GM18951 (cell line): Measurements from ENCODE around the gene ZBTB20.

Experiments
- POLR2A ChIP-seq: IDR thresholded peaks from 4 replicates; pipeline ENCODE4 v1.6.1; 2011; ENCODE audit warnings: mild to moderate bottlenecking; ENCODE audit not compliant: insufficient read length, insufficient read depth; ENCODE audit errors: extremely low read depth
- in situ Hi-C: fragments of 300-500 bp; cut with MboI; formaldehyde crosslinking; loops from one replicate; pipeline ENCODE4 v1.12.0; 2022; ENCODE audit warnings: low sequenced_read_pairs, mixed read lengths, inconsistent platforms; ENCODE audit not compliant: unreplicated experiment

ZBTB20 gene

GRCh38 chr3:115068799-115069198 is 78.3 kb downstream of the ZBTB20 start:
- in situ Hi-C loops, result no loop called here

GRCh38 chr3:115062412-115062956 is 84.6 kb downstream of the ZBTB20 start:
- TF ChIP-seq POLR2A, result no peak
- in situ Hi-C loops, result no loop called here

More at GRCh38 chr3:115068799-115069198, 78.3 kb downstream of the ZBTB20 start:
- TF ChIP-seq POLR2A, result no peak

GRCh38 chr3:115062009-115062408 is 85.1 kb downstream of the ZBTB20 start:
- in situ Hi-C loops, result no loop called here
- TF ChIP-seq POLR2A, result no peak

- TF ChIP-seq POLR2A, result no peak
- in situ Hi-C loops, result no loop called here
Observed at GRCh38 chr3:115052906-115053305, 94.2 kb downstream of the ZBTB20 start.

- TF ChIP-seq POLR2A, result no peak
- in situ Hi-C loops, result no loop called here
Observed at GRCh38 chr3:115042351-115042750, 104.7 kb downstream of the ZBTB20 start.

GRCh38 chr3:115040673-115041286 is 106.3 kb downstream of the ZBTB20 start:
- in situ Hi-C loops, result no loop called here
- no peak for TF ChIP-seq POLR2A

GRCh38 chr3:115040246-115040645 is 106.8 kb downstream of the ZBTB20 start:
- in situ Hi-C loops, result no loop called here
- no peak for TF ChIP-seq POLR2A

GRCh38 chr3:115038817-115039216 is 108.3 kb downstream of the ZBTB20 start:
- TF ChIP-seq POLR2A, result no peak
- in situ Hi-C loops, result no loop called here

- TF ChIP-seq POLR2A, result no peak
- in situ Hi-C loops, result no loop called here
Observed at GRCh38 chr3:115022835-115023398, 124.2 kb downstream of the ZBTB20 start.

GRCh38 chr3:115022199-115022598 is 124.9 kb downstream of the ZBTB20 start:
- TF ChIP-seq POLR2A, result no peak
- in situ Hi-C loops, result no loop called here

- in situ Hi-C loops, result no loop called here
- no peak for TF ChIP-seq POLR2A
Observed at GRCh38 chr3:115021061-115021460, 126.0 kb downstream of the ZBTB20 start.

GRCh38 chr3:115019900-115020299 is 127.2 kb downstream of the ZBTB20 start:
- TF ChIP-seq POLR2A, result no peak
- in situ Hi-C loops, result no loop called here

- in situ Hi-C loops, result no loop called here
- no peak for TF ChIP-seq POLR2A
Observed at GRCh38 chr3:115018694-115019093, 128.4 kb downstream of the ZBTB20 start.

- in situ Hi-C loops, result no loop called here
- no peak for TF ChIP-seq POLR2A
Observed at GRCh38 chr3:115007966-115008365, 139.1 kb downstream of the ZBTB20 start.

- no peak for TF ChIP-seq POLR2A
- in situ Hi-C loops, result no loop called here
Observed at GRCh38 chr3:115004201-115005140, 142.6 kb downstream of the ZBTB20 start.
